NCI-H526 (cell line): ENCODE results near the gene TMUB1.
A peak's percentile ranks its signal among the peaks of the same experiment; 100 is the strongest.

Experiments used
- DNase-seq, 2 experiments: peaks; one replicate each; lab custom pipeline; 2025; lab: John Stamatoyannopoulos, UW

Gene TMUB1

GRCh38 chr7:151085329-151085690 lies 2.0 kb upstream of the TMUB1 start:
- no peak for DNase-seq

- no peak for DNase-seq
Observed at GRCh38 chr7:151083824-151084160, 499 bp upstream of the TMUB1 start.

GRCh38 chr7:151082141-151083070 lies 887 bp downstream of the TMUB1 start:
- DNase-seq: peak in 1 of 2 experiments; percentile 46

GRCh38 chr7:151081170-151082101 lies 1.9 kb downstream of the TMUB1 start:
- DNase-seq: peak; percentile 48 to 76

GRCh38 chr7:151080522-151081169 lies 2.6 kb downstream of the TMUB1 start, which contains the start of gene FASTK:
FASTK (minus strand) TSS chr7:151080809; CDS start chr7:151080766, 43 bp downstream.
- peak; percentile 79 to 98 for DNase-seq

GRCh38 chr7:151080067-151080521 lies 3.2 kb downstream of the TMUB1 start:
- peak in 1 of 2 experiments; percentile 41 for DNase-seq

GRCh38 chr7:151079199-151079910 lies 3.9 kb downstream of the TMUB1 start:
- no peak for DNase-seq

- peak in 1 of 2 experiments; percentile 51 for DNase-seq
Observed at GRCh38 chr7:151078233-151079040, 4.9 kb downstream of the TMUB1 start.

GRCh38 chr7:151077705-151078232 lies 5.5 kb downstream of the TMUB1 start:
- no peak for DNase-seq

- DNase-seq: peak in 1 of 2 experiments; percentile 68
Observed at GRCh38 chr7:151076863-151077704, 6.2 kb downstream of the TMUB1 start.

- DNase-seq: no peak
Observed at GRCh38 chr7:151075978-151076426, 7.3 kb downstream of the TMUB1 start.

- DNase-seq: no peak
Observed at GRCh38 chr7:151075662-151075971, 7.7 kb downstream of the TMUB1 start.

- DNase-seq: no peak
Observed at GRCh38 chr7:151074817-151075661, 8.3 kb downstream of the TMUB1 start.

- no peak for DNase-seq
Observed at GRCh38 chr7:151073990-151074389, 9.3 kb downstream of the TMUB1 start.

GRCh38 chr7:151071032-151071866 lies 12.0 kb downstream of the TMUB1 start:
- no peak for DNase-seq

- no peak for DNase-seq
Observed at GRCh38 chr7:151070574-151070960, 12.7 kb downstream of the TMUB1 start.

GRCh38 chr7:151069841-151070573 lies 13.3 kb downstream of the TMUB1 start:
- no peak for DNase-seq
